GM12865 (cell line): ENCODE data around the gene ZBTB18.

ENCODE experiments used
- DNase-seq: peaks from one replicate; pipeline ENCODE4 v3.0.0; 2010; ENCODE audit warnings: low read depth
- H3K4me3 ChIP-seq: 2 replicates; pipeline ENCODE4 v1.5.1; 2011; ENCODE audit warnings: mild to moderate bottlenecking, low read depth, low read length, control low read depth
- CTCF ChIP-seq: IDR thresholded peaks from 2 replicates; pipeline ENCODE4 v1.5.1; 2011; ENCODE audit warnings: low read length, control low read depth, low read depth, inconsistent platforms; ENCODE audit not compliant: insufficient read depth; ENCODE audit errors: missing control alignments

ZBTB18 gene

GRCh38 chr1:244104309-244105060 lies 53.4 kb downstream of the ZBTB18 start:
- H3K4me3 ChIP-seq = no peak overlapping the region
- no peak for DNase-seq
- TF ChIP-seq CTCF = no peak

GRCh38 chr1:244106176-244106575 lies 55.1 kb downstream of the ZBTB18 start:
- no peak for TF ChIP-seq CTCF
- no peak for DNase-seq
- H3K4me3 ChIP-seq = no peak overlapping the region
